Right atrium auricular region (tissue), 2 donors: Measurements from ENCODE around the gene MCM10. TPM values are rescaled to one million over a fixed set of nuclear protein-coding genes. Genes with fewer than 3 reads are reported as not detected.

Source experiments
- DNase-seq: peaks from one replicate; pipeline ENCODE4 v3.0.0-alpha.2; 2019; ENCODE audit warnings: low spot score
- H3K27ac ChIP-seq, 2 donors: fragments of 200-600 bp; sonication (generic); 1 replicate in 1 of 2; 2 replicates in 1 of 2; pipeline ENCODE4 v1.5.1; 2016 to 2019
- H3K27me3 ChIP-seq, 2 donors: fragments of 200-600 bp; sonication (generic); one replicate each; pipeline versions ENCODE4 v1.5.1 to v1.6.0; 2017 to 2019
- H3K36me3 ChIP-seq: fragments of 200-600 bp; sonication (generic); one replicate; pipeline ENCODE4 v1.5.1; 2016
- H3K4me1 ChIP-seq, 2 donors: fragments of 200-600 bp; sonication (generic); one replicate each; pipeline versions ENCODE4 v1.5.1 to v1.6.0; 2017 to 2019
- H3K4me3 ChIP-seq, 2 donors: fragments of 200-600 bp; sonication (generic); 1 replicate in 1 of 2; 2 replicates in 1 of 2; pipeline ENCODE4 v1.5.1; 2017 to 2019; ENCODE audit warnings: mild to moderate bottlenecking in 1 of 2, moderate library complexity in 1 of 2
- H3K9me3 ChIP-seq, 2 donors: fragments of 200-600 bp; sonication (generic); one replicate each; pipeline ENCODE4 v1.5.1; 2019
- CTCF ChIP-seq, 2 donors: fragments of 200-600 bp; sonication (generic); IDR thresholded peaks; one replicate each; pipeline ENCODE4 v1.5.1; 2019; ENCODE audit warnings: antibody characterized with exemption in 2 of 2
- total RNA-seq, 2 donors: library from RNA; depleted of rRNA; stranded (reverse); fragments of >200 nt; gene quantifications; one replicate each; pipeline ENCODE4 v1.1.0, GENCODE V29; 2016

The MCM10 gene
- total RNA-seq, 2 donors from 2014 or later: 0.15 TPM; not detected in 1

- no peak for DNase-seq
- H3K4me1 ChIP-seq: no peaks in the 10 kb centered on the region
These were observed 60.8 kb downstream of the MCM10 start for GRCh38 chr10:13222151-13222550.

GRCh38 chr10:13222566-13222965 lies 61.2 kb downstream of the MCM10 start:
- no peaks in the 10 kb centered on the region for H3K27me3 ChIP-seq
- no peak for TF ChIP-seq CTCF (IDR thresholded peaks at IDR 0.05)
- no peak overlapping the region for H3K4me3 ChIP-seq
- no peaks in the 10 kb centered on the region for H3K36me3 ChIP-seq
- no peaks in the 10 kb centered on the region for H3K4me1 ChIP-seq
- DNase-seq: no peak
- no peaks in the 10 kb centered on the region for H3K9me3 ChIP-seq
- H3K27ac ChIP-seq: no peak overlapping the region

More at GRCh38 chr10:13222151-13222550, 60.8 kb downstream of the MCM10 start:
- Histone ChIP-seq H3K9me3 (no peaks in the 10 kb centered on the region), H3K4me3 (no peak overlapping the region), H3K27me3 (no peaks in the 10 kb centered on the region), H3K36me3 (no peaks in the 10 kb centered on the region), H3K27ac (no peak overlapping the region)
- no peak for TF ChIP-seq CTCF (IDR thresholded peaks at IDR 0.05)

GRCh38 chr10:13223241-13223640 lies 61.9 kb downstream of the MCM10 start:
- no peak for DNase-seq
- no peaks in the 10 kb centered on the region for H3K4me1 ChIP-seq
- no peak overlapping the region for H3K27ac ChIP-seq
- H3K27me3 ChIP-seq: no peaks in the 10 kb centered on the region
- no peaks in the 10 kb centered on the region for H3K36me3 ChIP-seq
- no peak overlapping the region for H3K4me3 ChIP-seq
- H3K9me3 ChIP-seq: no peaks in the 10 kb centered on the region
- TF ChIP-seq CTCF (IDR thresholded peaks at IDR 0.05): no peak

DNA sequence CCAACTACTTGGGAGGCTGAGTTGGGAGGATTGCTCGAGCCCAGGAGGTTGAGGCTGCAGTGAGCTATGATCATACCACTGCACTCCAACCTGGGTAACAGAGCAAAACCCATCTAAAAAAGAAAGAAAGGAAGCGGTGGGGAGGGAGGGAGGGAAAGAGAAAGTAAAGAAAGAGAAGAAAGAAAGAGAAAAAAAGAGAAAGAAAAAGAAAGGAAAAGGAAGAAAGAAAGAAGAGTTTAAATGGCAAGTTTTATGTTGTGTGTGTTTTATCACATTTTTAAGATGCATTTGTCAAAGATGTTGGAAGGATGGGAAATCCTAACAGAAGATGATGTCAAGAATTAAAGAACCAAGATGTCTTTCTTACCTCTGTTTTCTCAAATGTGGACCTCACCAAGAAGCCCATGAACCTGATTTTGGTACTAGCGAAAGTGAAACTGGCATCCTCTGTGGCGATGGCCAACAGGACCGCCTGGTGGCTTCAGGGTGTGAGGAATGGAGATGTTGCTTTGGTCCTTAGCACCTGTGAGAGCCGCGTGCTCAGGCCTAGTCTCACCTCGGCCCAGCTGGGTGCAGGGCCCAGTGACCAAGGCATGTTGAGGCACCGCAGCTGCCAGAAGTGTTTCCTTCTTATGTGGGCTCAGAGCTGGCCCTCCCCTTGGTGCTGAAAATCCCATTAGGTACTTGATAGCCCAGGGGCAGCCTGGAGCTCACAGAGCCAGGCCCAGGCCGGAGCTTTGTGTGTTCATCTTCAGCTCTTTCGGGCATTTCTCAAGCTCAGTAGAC lies 63.0 kb downstream of the MCM10 start:
- no peak for TF ChIP-seq CTCF (IDR thresholded peaks at IDR 0.05)
- Histone ChIP-seq H3K27me3 (no peaks in the 10 kb centered on the region), H3K4me1 (no peaks in the 10 kb centered on the region), H3K4me3 (no peak overlapping the region), H3K36me3 (no peaks in the 10 kb centered on the region), H3K27ac (no peak overlapping the region), H3K9me3 (no peaks in the 10 kb centered on the region)
- no peak for DNase-seq

DNA sequence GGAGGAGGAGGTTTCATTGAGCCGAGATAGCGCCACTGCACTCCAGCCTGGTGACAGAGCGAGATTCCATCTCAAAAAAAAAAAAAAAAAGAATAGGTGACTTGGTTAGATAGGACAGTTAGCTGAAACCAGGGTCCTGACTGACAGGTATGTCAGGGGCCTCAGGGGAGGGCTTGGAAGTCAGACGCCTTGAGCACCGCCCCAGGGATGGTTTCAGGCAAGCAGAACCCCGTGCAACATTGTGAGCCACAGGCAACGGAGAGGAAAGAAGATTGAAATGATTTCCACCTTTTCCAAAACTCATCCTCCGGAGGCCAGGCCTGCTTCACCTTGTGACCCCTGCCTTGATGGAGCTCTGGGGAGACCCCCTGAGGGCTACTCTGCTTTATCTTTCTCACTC lies 64.2 kb downstream of the MCM10 start:
- Histone ChIP-seq H3K27ac (no peak overlapping the region), H3K27me3 (no peaks in the 10 kb centered on the region), H3K9me3 (no peaks in the 10 kb centered on the region), H3K4me1 (no peaks in the 10 kb centered on the region), H3K4me3 (no peak overlapping the region), H3K36me3 (no peaks in the 10 kb centered on the region)
- DNase-seq: no peak
- TF ChIP-seq CTCF (IDR thresholded peaks at IDR 0.05): no peak

- no peaks in the 10 kb centered on the region for H3K36me3 ChIP-seq
- DNase-seq: no peak
- no peak for TF ChIP-seq CTCF (IDR thresholded peaks at IDR 0.05)
- H3K27ac ChIP-seq: no peak overlapping the region
- H3K9me3 ChIP-seq: no peaks in the 10 kb centered on the region
- H3K4me3 ChIP-seq: no peak overlapping the region
- no peaks in the 10 kb centered on the region for H3K27me3 ChIP-seq
- H3K4me1 ChIP-seq: no peaks in the 10 kb centered on the region
These were observed 65.7 kb downstream of the MCM10 start for GRCh38 chr10:13227031-13227430.
